ENCODE data around the gene AXIN1. TPM values are rescaled to one million over a fixed set of nuclear protein-coding genes. Genes with fewer than 3 reads are reported as not detected.

AXIN1 gene
- total RNA-seq, 1 experiment from 2014 or later = 43.7 TPM

DNA sequence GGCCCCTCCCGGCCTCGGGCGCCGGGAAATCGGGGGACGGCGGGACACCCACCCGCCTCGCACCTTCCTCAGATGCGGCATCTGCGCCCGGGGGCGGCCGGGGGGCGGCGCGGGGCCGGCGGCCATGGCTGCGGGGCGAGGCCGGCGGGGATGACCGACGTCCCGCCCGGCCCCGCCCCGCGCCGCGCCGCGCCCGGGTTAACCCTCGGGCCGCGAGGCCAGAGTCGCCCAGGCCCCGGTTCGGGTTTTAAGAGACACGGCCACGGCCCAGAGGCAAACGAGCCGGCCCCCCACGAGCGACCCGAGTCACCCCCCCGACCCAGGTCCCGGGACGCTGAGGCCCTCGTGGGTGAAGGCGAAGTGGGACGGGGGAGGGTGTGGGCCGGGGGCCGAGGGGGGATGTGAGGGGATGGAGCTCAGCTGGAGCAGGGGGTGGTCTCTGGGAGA, 76.7 kb downstream of the AXIN1 start, which contains the start of gene RGS11:
Gene RGS11 (minus strand): TSS at position 159 of the 447 bp plus-strand sequence. CDS start 33 bp downstream, at position 126.
- ChIA-PET CTCF (no interaction called here), POLR2A (no interaction called here)
- Mint-ChIP-seq H3K27ac (ENCODE audit: low read depth, unreplicated experiment) (no peak within 1 kb of the TSS), H3K4me1 (ENCODE audit: insufficient read depth, unreplicated experiment) (peaks cover 4% of the 10 kb centered on the region), H3K4me3 (ENCODE audit: unreplicated experiment) (peak within 1 kb of the TSS; percentile 36), H3K27me3 (ENCODE audit: insufficient read depth, unreplicated experiment) (no peaks in the 10 kb centered on the region), H3K36me3 (ENCODE audit: insufficient read depth, unreplicated experiment) (no peaks in the 10 kb centered on the region), H3K9me3 (ENCODE audit: unreplicated experiment) (no peaks in the 10 kb centered on the region)
- BruUV-seq (replicated peaks) = no TSS peak
- TF ChIP-seq, protein P1, sequence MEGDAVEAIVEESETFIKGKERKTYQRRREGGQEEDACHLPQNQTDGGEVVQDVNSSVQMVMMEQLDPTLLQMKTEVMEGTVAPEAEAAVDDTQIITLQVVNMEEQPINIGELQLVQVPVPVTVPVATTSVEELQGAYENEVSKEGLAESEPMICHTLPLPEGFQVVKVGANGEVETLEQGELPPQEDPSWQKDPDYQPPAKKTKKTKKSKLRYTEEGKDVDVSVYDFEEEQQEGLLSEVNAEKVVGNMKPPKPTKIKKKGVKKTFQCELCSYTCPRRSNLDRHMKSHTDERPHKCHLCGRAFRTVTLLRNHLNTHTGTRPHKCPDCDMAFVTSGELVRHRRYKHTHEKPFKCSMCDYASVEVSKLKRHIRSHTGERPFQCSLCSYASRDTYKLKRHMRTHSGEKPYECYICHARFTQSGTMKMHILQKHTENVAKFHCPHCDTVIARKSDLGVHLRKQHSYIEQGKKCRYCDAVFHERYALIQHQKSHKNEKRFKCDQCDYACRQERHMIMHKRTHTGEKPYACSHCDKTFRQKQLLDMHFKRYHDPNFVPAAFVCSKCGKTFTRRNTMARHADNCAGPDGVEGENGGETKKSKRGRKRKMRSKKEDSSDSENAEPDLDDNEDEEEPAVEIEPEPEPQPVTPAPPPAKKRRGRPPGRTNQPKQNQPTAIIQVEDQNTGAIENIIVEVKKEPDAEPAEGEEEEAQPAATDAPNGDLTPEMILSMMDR (IDR thresholded peaks at IDR 0.05; ENCODE audit: unreplicated experiment) = no peak
- intact Hi-C loops (cut with micrococcal nuclease) = no loop called here
- DNase-seq (ENCODE audit: unreplicated experiment) = no peak

DNA sequence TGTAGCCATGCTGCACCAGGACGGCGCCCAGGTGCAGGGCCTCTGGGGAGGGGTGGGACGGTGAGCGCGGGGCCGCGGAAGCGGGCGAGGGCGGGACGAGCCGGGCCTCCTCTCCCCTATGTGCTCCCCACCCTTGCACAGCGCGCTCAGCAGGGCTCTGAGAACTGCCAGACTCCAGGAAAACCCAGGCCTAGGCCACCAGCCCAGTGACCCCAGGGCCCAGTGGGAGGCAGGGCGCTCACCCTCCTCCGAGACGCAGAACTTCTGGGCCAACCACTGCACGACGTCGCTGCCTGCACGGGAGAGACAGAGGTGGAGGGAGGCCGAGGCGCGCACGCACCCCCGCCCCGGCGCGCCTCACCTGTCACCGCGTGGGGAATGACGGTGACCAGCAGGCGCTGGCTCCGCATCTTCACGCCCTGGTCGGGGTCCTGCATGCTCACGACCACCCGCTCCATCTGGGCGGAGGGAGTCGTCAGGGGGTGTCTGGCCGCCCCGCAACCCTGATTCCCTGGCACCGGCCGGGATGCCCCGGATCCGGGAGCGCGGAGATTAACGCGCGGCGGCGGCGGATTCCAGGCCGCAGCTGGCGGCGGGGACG, 77.4 kb downstream of the AXIN1 start:
- BruUV-seq (replicated peaks) = no TSS peak
- DNase-seq (ENCODE audit: unreplicated experiment) = no peak
- Mint-ChIP-seq H3K27ac (ENCODE audit: low read depth, unreplicated experiment) (no peak overlapping the region), H3K4me1 (ENCODE audit: insufficient read depth, unreplicated experiment) (peaks cover 4% of the 10 kb centered on the region), H3K4me3 (ENCODE audit: unreplicated experiment) (no peak overlapping the region), H3K36me3 (ENCODE audit: insufficient read depth, unreplicated experiment) (no peaks in the 10 kb centered on the region), H3K9me3 (ENCODE audit: unreplicated experiment) (no peaks in the 10 kb centered on the region), H3K27me3 (ENCODE audit: insufficient read depth, unreplicated experiment) (no peaks in the 10 kb centered on the region)
- TF ChIP-seq, protein P1 (IDR thresholded peaks at IDR 0.05; ENCODE audit: unreplicated experiment) = no peak
- ChIA-PET CTCF (no interaction called here), POLR2A (no interaction called here)
- intact Hi-C loops (cut with micrococcal nuclease) = no loop called here

DNA sequence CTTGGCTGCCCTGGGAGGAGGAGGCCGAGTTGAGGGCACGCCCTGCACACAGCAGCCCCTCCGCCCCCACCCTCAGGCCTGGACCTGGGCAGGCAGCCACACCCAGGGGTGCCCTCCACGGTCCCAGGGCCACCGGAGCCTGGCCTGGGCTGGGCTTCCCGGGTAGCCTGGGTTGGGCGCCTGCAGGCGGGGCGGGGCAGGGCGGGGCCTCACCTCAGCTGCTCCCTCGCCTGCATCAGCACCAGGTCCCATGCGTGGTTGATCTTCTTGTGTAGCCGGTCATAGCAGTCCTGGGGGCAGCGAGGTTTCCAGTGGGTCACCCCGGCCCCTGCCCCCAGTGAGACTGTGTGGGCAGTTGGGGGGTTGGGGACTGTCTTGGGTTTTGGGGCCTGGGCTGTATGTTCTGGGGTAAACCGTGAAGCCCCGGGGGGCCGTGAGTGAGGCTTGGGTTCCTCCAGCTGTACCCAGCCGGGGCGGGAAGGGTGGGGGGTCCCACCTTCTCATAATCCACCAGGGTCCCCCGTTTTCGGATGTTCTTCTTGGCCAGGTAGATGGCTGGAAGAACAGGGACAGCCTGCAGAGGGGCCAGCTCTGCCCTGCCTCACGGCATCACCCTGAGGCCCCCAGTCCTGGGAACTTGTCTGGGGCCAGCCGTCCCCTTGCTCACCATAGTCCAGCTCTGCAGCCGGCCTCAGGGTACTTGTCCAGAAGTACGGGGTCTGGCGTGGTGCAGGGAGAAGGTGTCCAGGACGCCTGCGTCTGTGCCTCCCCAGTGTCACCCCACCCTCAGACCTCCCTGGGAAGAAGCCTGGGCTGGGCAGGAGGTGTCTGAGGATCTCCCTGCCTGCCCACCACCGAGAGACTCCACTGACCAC, 78.7 kb downstream of the AXIN1 start:
- ChIA-PET CTCF (no interaction called here), POLR2A (no interaction called here)
- no TSS peak for BruUV-seq (replicated peaks)
- Mint-ChIP-seq H3K9me3 (ENCODE audit: unreplicated experiment) (no peaks in the 10 kb centered on the region), H3K36me3 (ENCODE audit: insufficient read depth, unreplicated experiment) (no peaks in the 10 kb centered on the region), H3K27ac (ENCODE audit: low read depth, unreplicated experiment) (no peak overlapping the region), H3K4me1 (ENCODE audit: insufficient read depth, unreplicated experiment) (no peaks in the 10 kb centered on the region), H3K27me3 (ENCODE audit: insufficient read depth, unreplicated experiment) (no peaks in the 10 kb centered on the region), H3K4me3 (ENCODE audit: unreplicated experiment) (no peak overlapping the region)
- intact Hi-C loops (cut with micrococcal nuclease) = no loop called here
- TF ChIP-seq, protein P1 (IDR thresholded peaks at IDR 0.05; ENCODE audit: unreplicated experiment) = no peak
- no peak for DNase-seq (ENCODE audit: unreplicated experiment)

DNA sequence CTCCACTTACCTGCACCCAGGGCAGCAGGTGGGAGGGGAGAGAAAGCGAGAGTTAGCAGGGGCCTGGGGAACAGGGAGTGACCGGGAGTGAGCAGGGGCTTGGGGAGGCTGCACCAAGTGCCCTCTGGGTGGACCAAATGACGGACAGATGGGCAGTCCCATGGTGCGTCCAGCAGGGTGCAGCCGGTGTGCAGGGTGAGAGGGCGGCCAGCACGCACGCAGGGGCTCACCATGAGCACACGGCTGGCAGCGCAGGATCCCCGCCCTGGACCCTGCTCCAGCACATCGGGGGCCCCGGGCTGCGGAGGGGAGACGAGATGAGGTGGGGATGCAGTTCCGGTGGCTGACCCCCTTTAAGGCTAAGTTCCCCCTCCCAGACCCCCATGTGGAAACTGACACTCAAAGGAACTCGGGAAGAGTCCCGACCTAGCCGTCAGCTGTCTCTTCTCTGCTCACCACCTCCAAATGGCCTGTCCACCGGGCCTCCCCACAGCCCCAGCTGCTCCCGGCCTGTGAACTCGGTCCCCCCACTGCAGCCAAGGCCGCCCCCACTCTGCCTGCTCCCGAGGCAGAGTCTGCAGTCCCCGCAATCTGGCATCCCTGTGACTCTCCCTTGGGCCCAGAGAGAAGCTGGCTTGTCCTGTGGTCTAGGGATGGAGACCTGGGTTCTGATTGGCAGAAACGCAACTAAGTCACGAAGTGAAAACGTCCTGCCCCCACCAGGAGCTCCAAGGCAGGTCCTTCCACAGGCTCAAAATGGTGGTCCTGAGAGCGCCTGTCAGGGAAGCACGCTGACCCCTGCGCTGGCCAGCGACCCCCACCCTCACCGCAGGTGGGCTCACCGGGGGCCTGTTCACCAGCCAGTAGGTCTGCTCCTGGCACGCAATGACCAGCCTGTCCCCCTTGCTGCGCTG, 79.6 kb downstream of the AXIN1 start:
- no peak for DNase-seq (ENCODE audit: unreplicated experiment)
- H3K4me1 Mint-ChIP-seq (ENCODE audit: insufficient read depth, unreplicated experiment) = peaks cover 6% of the 10 kb centered on the region
- CTCF ChIA-PET = no interaction called here
- POLR2A ChIA-PET = no interaction called here
- no peaks in the 10 kb centered on the region for H3K27me3 Mint-ChIP-seq (ENCODE audit: insufficient read depth, unreplicated experiment)
- H3K27ac Mint-ChIP-seq (ENCODE audit: low read depth, unreplicated experiment) = no peak overlapping the region
- no TSS peak for BruUV-seq (replicated peaks)
- no peaks in the 10 kb centered on the region for H3K9me3 Mint-ChIP-seq (ENCODE audit: unreplicated experiment)
- H3K4me3 Mint-ChIP-seq (ENCODE audit: unreplicated experiment) = no peak overlapping the region
- TF ChIP-seq, protein P1 (IDR thresholded peaks at IDR 0.05; ENCODE audit: unreplicated experiment) = no peak
- no peaks in the 10 kb centered on the region for H3K36me3 Mint-ChIP-seq (ENCODE audit: insufficient read depth, unreplicated experiment)
- intact Hi-C loops (cut with micrococcal nuclease) = no loop called here
